ENCODE results near the gene CSMD2.

CSMD2 gene

GRCh38 chr1:33719771-33720670 lies 445.0 kb downstream of the CSMD2 start:
- DNase-seq (ENCODE audit: low read depth, low spot score), result no peak

- no peak for DNase-seq (ENCODE audit: low read depth, low spot score)
These were observed 445.7 kb downstream of the CSMD2 start for GRCh38 chr1:33719326-33719725.

- DNase-seq (ENCODE audit: low read depth, low spot score), result no peak
These were observed 446.8 kb downstream of the CSMD2 start for GRCh38 chr1:33718186-33718585.

- no peak for DNase-seq (ENCODE audit: low read depth, low spot score)
These were observed 447.9 kb downstream of the CSMD2 start for GRCh38 chr1:33716976-33717688.

GRCh38 chr1:33715195-33715811 lies 449.7 kb downstream of the CSMD2 start:
- no peak for DNase-seq (ENCODE audit: low read depth, low spot score)

- no peak for DNase-seq (ENCODE audit: low read depth, low spot score)
These were observed 450.6 kb downstream of the CSMD2 start for GRCh38 chr1:33714421-33714820.

GRCh38 chr1:33713058-33713877 lies 451.8 kb downstream of the CSMD2 start:
- no peak for DNase-seq (ENCODE audit: low read depth, low spot score)

- peak; percentile 41 for DNase-seq (ENCODE audit: low read depth, low spot score)
These were observed 452.8 kb downstream of the CSMD2 start for GRCh38 chr1:33712186-33712585.

- no peak for DNase-seq (ENCODE audit: low read depth, low spot score)
These were observed 453.5 kb downstream of the CSMD2 start for GRCh38 chr1:33711511-33711910.

GRCh38 chr1:33710967-33711366 lies 454.1 kb downstream of the CSMD2 start:
- DNase-seq (ENCODE audit: low read depth, low spot score), result no peak

- DNase-seq (ENCODE audit: low read depth, low spot score), result no peak
These were observed 455.0 kb downstream of the CSMD2 start for GRCh38 chr1:33709783-33710718.

- no peak for DNase-seq (ENCODE audit: low read depth, low spot score)
These were observed 455.8 kb downstream of the CSMD2 start for GRCh38 chr1:33709174-33709782.

- DNase-seq (ENCODE audit: low read depth, low spot score), result no peak
These were observed 458.3 kb downstream of the CSMD2 start for GRCh38 chr1:33706634-33707255.

- no peak for DNase-seq (ENCODE audit: low read depth, low spot score)
These were observed 461.6 kb downstream of the CSMD2 start for GRCh38 chr1:33703464-33703863.

GRCh38 chr1:33698361-33699035 lies 466.5 kb downstream of the CSMD2 start:
- no peak for DNase-seq (ENCODE audit: low read depth, low spot score)

- DNase-seq (ENCODE audit: low read depth, low spot score), result no peak
These were observed 467.2 kb downstream of the CSMD2 start for GRCh38 chr1:33697816-33698215.

- no peak for DNase-seq (ENCODE audit: low read depth, low spot score)
These were observed 468.1 kb downstream of the CSMD2 start for GRCh38 chr1:33696962-33697361.

- DNase-seq (ENCODE audit: low read depth, low spot score), result no peak
These were observed 468.7 kb downstream of the CSMD2 start for GRCh38 chr1:33696311-33696710.

Data from ELF-1 (cell line).